22Rv1 (cell line): Measurements from ENCODE around the gene DPF3.
"Not testable (repeated sequence)": the region's sequence is repeated elsewhere in the genome, so short reads cannot be mapped to it uniquely, and the experiment has no call there.

Experiments
- H3K27ac ChIP-seq: fragments of 450-650 bp; 2 replicates; pipeline ENCODE4 v1.5.1; 2017
- ZFX ChIP-seq: fragments of 450-650 bp; IDR thresholded peaks from 2 replicates; pipeline ENCODE4 v1.6.1; 2017; ENCODE audit warnings: antibody characterized with exemption, borderline replicate concordance
- TF ChIP-seq, protein P1 (sequence below): fragments of 450-650 bp; IDR thresholded peaks from 2 replicates; pipeline ENCODE4 v1.5.1; 2017; ENCODE audit warnings: mild to moderate bottlenecking

Gene DPF3

DNA sequence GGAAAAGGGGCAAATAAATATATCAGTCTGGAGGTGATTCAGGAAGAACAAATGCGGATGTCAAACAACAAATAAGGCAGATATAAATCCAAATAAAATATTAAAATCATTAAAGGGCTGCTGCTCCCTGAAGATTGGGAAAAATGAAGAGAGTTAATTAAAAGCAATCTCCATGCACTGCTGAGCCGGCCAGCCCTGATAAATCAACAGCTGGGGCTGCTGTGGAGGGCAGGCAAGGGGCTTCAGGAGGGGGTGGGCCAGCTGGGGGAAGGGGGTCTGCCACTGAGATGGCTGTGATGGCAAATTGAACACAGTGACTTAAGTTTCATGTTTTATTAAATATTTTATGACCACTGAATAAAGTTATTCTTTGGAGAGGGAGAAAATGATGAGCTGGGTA, 12.4 kb downstream of the DPF3 start:
- no peak for TF ChIP-seq ZFX
- TF ChIP-seq, protein P1, sequence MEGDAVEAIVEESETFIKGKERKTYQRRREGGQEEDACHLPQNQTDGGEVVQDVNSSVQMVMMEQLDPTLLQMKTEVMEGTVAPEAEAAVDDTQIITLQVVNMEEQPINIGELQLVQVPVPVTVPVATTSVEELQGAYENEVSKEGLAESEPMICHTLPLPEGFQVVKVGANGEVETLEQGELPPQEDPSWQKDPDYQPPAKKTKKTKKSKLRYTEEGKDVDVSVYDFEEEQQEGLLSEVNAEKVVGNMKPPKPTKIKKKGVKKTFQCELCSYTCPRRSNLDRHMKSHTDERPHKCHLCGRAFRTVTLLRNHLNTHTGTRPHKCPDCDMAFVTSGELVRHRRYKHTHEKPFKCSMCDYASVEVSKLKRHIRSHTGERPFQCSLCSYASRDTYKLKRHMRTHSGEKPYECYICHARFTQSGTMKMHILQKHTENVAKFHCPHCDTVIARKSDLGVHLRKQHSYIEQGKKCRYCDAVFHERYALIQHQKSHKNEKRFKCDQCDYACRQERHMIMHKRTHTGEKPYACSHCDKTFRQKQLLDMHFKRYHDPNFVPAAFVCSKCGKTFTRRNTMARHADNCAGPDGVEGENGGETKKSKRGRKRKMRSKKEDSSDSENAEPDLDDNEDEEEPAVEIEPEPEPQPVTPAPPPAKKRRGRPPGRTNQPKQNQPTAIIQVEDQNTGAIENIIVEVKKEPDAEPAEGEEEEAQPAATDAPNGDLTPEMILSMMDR: no peak
- no peak overlapping the region for H3K27ac ChIP-seq

DNA sequence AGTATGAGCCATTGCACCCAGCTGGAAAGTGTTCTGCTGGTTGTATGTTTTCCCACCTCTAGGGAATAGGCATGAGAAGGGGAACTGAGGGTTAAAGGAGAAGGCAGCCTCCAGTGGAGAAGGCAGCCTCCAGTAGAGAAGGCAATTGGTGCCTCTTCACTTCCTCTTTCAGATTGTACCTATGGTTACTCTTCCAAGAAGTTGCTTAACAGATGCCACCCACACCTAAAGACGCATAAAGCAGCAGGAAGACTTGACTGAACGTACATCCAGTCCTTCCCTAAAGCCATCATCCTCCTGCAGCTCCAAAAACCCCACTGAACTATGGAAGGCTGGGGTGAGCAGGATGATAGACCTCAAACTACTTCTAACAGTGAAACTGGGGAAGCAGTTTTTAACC, 13.1 kb downstream of the DPF3 start:
- H3K27ac ChIP-seq: no peak overlapping the region

DNA sequence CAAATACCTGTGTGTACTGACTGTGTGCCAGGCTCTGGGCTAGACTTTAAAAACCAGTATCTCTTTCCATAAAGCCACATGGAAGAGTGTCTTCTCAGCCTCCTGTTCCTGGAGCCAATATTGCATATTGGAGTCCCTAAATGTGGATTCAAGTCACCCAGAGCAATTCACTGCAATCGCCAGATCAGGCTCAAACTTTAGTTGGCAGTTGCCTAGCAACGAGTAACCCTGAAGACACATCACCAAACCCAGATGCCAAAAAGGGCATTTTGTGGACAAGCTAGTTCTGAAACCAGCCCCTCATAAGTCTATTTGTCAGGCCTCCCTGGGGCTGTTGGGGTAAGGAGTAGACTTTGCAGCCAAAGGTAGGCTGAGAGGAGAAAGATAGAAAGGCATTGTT, 13.7 kb downstream of the DPF3 start:
- H3K27ac ChIP-seq: no peak overlapping the region
- TF ChIP-seq, protein P1: no peak
- no peak for TF ChIP-seq ZFX

More for the DNA sequence above, 13.1 kb downstream of the DPF3 start:
- TF ChIP-seq ZFX: no peak
- TF ChIP-seq, protein P1: no peak

DNA sequence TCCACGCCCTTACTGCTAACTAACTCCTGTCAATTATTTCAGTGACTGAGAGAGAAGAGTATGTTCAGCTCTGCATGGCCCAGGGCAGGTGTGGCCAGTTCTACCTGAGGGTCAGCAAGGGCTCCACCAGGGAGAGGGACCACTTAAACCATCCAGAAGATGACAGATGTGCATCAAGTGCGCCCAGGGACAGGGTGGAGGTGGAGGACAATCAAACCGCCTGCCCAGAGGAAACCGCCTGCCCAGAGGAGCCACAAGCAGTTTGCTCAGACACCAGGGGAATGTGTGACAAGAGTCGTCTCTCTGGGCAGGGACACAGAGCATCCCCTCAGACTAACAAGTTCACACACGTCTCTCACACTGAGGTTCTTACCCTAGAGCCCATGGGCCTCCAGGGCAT, 14.5 kb downstream of the DPF3 start:
- no peak overlapping the region for H3K27ac ChIP-seq
- TF ChIP-seq, protein P1: no peak

DNA sequence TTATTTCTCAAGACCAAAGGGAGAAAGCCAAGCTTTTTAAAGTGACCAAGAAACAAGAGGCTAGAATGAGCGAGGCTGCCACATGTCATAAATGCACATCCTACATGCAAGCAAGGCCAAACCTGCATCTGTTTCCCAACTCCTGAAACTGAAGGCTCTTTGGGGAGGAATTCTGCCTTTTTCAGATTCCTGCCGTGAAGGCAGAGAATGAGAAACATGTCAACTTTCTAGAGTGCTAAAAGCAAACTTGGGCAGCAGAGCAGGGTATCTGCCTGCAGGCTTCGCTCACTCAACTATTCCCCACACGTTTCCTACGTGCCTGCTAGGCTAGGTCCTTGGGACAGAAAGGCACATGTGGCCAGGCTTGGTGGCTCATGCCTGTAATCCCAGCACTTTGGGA, 15.2 kb downstream of the DPF3 start:
- no peak overlapping the region for H3K27ac ChIP-seq
- no peak for TF ChIP-seq ZFX
- TF ChIP-seq, protein P1: no peak

DNA sequence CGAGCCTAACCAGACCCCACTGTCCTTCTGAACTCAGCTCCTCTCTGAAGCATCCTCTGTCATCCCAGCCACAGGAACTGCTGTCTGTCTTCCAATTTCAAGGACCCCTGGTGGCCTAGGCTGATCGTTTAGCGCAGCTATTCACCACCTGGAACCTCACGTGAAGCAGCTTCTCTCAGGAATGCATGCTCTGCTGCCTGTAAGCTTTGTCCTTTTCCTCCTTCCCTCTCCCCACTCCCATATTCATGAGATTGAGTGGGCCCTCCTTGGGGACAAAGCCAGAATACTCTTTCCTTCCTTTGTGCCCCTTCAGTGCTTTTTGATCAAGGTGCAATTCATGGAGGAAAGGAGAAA, 17.2 kb downstream of the DPF3 start:
- H3K27ac ChIP-seq: no peak overlapping the region
- TF ChIP-seq, protein P1: no peak
- no peak for TF ChIP-seq ZFX

DNA sequence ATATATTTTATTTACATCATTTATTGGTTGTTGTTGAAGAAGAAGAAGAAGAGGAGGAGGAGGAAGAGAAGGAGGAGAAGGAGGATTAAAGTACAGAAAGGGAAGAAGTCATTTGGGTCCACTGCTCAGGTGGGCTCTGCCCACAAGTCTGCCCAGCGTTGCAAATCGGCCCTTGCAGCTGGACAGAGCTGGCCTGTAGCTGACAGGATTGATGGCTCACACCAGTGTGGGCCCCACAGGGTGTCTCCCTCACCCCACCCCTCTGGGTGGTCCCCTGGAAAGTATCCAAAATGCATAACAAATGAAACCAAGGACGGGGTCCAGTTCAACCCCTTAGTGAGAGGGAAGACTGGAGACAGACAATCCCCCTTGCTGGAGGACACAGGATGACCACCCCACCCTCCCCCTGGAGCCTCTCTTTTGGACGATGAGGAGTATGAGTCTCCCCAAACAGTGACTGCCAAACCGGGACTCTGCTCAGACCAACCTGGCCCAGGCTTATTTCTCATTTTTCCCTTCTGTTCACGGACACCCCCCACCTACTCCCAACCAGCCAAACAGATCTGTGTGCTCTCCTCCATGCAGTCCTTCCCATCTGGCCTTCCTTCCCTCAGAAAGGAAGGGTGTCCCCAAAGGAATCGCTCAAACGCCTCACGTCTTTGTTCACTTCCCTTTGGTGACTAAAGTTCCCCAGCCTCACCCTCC, 17.7 kb downstream of the DPF3 start:
- no peak overlapping the region for H3K27ac ChIP-seq
- no peak for TF ChIP-seq ZFX
- TF ChIP-seq, protein P1: no peak

DNA sequence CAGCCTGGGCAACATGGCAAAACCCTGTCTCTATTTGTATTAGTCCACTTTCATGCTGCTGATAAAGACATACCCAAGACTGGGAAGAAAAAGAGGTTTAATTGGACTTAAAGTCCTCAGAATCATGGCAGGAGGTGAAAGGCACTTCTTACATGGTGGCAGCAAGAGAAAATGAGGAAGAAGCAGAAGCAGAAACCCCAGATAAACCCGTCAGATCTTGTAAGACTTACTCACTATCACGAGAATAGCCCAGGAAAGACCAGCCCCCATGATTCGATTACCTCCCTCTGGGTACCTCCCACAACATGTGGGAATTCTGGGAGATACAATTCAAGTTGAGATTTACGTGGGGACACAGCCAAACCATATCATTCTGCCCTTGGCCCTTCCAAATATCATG, 23.0 kb downstream of the DPF3 start:
- H3K27ac ChIP-seq: not testable (repeated sequence)
